Hematopoietic multipotent progenitor cell (in vitro differentiated cells): ENCODE results near the gene LTBP3. TPM values are rescaled to one million over a fixed set of nuclear protein-coding genes. Genes with fewer than 3 reads are reported as not detected.
"Not testable (repeated sequence)": the region's sequence is repeated elsewhere in the genome, so short reads cannot be mapped to it uniquely, and the experiment has no call there.

Source experiments
- DNase-seq, 3 donors: peaks; one replicate each; pipeline ENCODE4 v3.0.0-alpha.2; 2011 to 2015; ENCODE audit warnings: low read depth in 2 of 3, low spot score in 2 of 3
- total RNA-seq: library from RNA; depleted of rRNA; stranded (reverse); fragments of >200 nt; gene quantifications from one replicate; pipeline ENCODE4 v1.2.3, GENCODE V29; 2012

Gene LTBP3
- total RNA-seq, 1 donor: 89.1 TPM

- not testable (repeated sequence) for DNase-seq
Observed at GRCh38 chr11:65521777-65522521, 36.2 kb downstream of the LTBP3 start.

- not testable (repeated sequence) for DNase-seq
Observed at GRCh38 chr11:65518941-65519549, 39.1 kb downstream of the LTBP3 start.

GRCh38 chr11:65516135-65516968 lies 41.8 kb downstream of the LTBP3 start:
- no peak for DNase-seq

- DNase-seq: not testable (repeated sequence)
Observed at GRCh38 chr11:65512311-65512710, 45.8 kb downstream of the LTBP3 start.

GRCh38 chr11:65506772-65507505 lies 51.2 kb downstream of the LTBP3 start:
- DNase-seq: peak in 2 of 3 donors; percentile 78 to 98

GRCh38 chr11:65506290-65506771 lies 51.8 kb downstream of the LTBP3 start:
- DNase-seq: peak in 1 of 3 donors; percentile 86

GRCh38 chr11:65505466-65506289 lies 52.5 kb downstream of the LTBP3 start:
- DNase-seq: peak in 1 of 3 donors; percentile 83

- peak in 1 of 3 donors; percentile 80 for DNase-seq
Observed at GRCh38 chr11:65504674-65505465, 53.3 kb downstream of the LTBP3 start.

GRCh38 chr11:65503949-65504673 lies 54.0 kb downstream of the LTBP3 start:
- peak in 1 of 3 donors; percentile 83 for DNase-seq

GRCh38 chr11:65503368-65503948 lies 54.7 kb downstream of the LTBP3 start:
- peak in 1 of 3 donors; percentile 78 for DNase-seq

- peak in 1 of 3 donors; percentile 79 for DNase-seq
Observed at GRCh38 chr11:65502555-65503367, 55.4 kb downstream of the LTBP3 start.

- DNase-seq: peak in 1 of 3 donors; percentile 56
Observed at GRCh38 chr11:65502274-65502554, 55.9 kb downstream of the LTBP3 start.

GRCh38 chr11:65501472-65502273 lies 56.5 kb downstream of the LTBP3 start:
- DNase-seq: peak in 1 of 3 donors; percentile 64

GRCh38 chr11:65501186-65501471 lies 57.0 kb downstream of the LTBP3 start:
- no peak for DNase-seq

- peak in 1 of 3 donors; percentile 70 for DNase-seq
Observed at GRCh38 chr11:65500387-65501185, 57.6 kb downstream of the LTBP3 start.
